KMS-11 (cell line): ENCODE results near the gene SLC29A3.

Source experiments
- H2AFZ ChIP-seq: fragments of 200-600 bp; sonication (generic); 2 replicates; pipeline ENCODE4 v1.6.1; 2016; ENCODE audit warnings: antibody characterized with exemption, mixed run types, low read depth
- H3K27ac ChIP-seq: fragments of 200-600 bp; sonication (generic); 2 replicates; pipeline ENCODE4 v1.6.1; 2016; ENCODE audit warnings: mild to moderate bottlenecking, mixed run types
- H3K27me3 ChIP-seq: fragments of 200-600 bp; sonication (generic); 2 replicates; pipeline ENCODE4 v1.6.1; 2017; ENCODE audit warnings: mild to moderate bottlenecking, low read depth, mixed run types, moderate library complexity; ENCODE audit not compliant: insufficient read depth
- H3K36me3 ChIP-seq: fragments of 200-600 bp; sonication (generic); 2 replicates; pipeline ENCODE4 v1.6.1; 2017; ENCODE audit warnings: mild to moderate bottlenecking, mixed run types; ENCODE audit not compliant: insufficient read depth
- H3K4me1 ChIP-seq: fragments of 200-600 bp; sonication (generic); 2 replicates; pipeline ENCODE4 v1.6.1; 2016; ENCODE audit warnings: mild to moderate bottlenecking, low read depth, mixed run types; ENCODE audit not compliant: poor library complexity, severe bottlenecking
- H3K4me2 ChIP-seq: fragments of 200-600 bp; sonication (generic); 2 replicates; pipeline ENCODE4 v1.7.0; 2016; ENCODE audit warnings: mild to moderate bottlenecking, mixed run types
- H3K4me3 ChIP-seq: fragments of 200-600 bp; sonication (generic); IDR thresholded peaks from 2 replicates; pipeline ENCODE4 v1.6.1; 2017; ENCODE audit warnings: low read depth, low read length, mixed read lengths; ENCODE audit not compliant: insufficient read depth
- H3K79me2 ChIP-seq: fragments of 200-600 bp; sonication (generic); 2 replicates; pipeline ENCODE4 v1.6.1; 2016; ENCODE audit warnings: low read depth, mixed run types; ENCODE audit not compliant: insufficient read depth
- H3K9ac ChIP-seq: fragments of 200-600 bp; sonication (generic); 2 replicates; pipeline ENCODE4 v1.6.1; 2016; ENCODE audit warnings: mild to moderate bottlenecking, mixed run types
- H4K20me1 ChIP-seq: fragments of 200-600 bp; sonication (generic); 2 replicates; pipeline ENCODE4 v1.6.1; 2016; ENCODE audit warnings: mild to moderate bottlenecking, mixed run types; ENCODE audit not compliant: insufficient read depth
- TF ChIP-seq, protein P1 (sequence below): fragments of 200-600 bp; sonication (generic); conservative IDR thresholded peaks from 2 replicates; pipeline ENCODE4 v1.6.1; 2017; ENCODE audit warnings: low read depth, mild to moderate bottlenecking, antibody characterized with exemption, low read length, moderate library complexity, mixed read lengths

SLC29A3 gene

DNA sequence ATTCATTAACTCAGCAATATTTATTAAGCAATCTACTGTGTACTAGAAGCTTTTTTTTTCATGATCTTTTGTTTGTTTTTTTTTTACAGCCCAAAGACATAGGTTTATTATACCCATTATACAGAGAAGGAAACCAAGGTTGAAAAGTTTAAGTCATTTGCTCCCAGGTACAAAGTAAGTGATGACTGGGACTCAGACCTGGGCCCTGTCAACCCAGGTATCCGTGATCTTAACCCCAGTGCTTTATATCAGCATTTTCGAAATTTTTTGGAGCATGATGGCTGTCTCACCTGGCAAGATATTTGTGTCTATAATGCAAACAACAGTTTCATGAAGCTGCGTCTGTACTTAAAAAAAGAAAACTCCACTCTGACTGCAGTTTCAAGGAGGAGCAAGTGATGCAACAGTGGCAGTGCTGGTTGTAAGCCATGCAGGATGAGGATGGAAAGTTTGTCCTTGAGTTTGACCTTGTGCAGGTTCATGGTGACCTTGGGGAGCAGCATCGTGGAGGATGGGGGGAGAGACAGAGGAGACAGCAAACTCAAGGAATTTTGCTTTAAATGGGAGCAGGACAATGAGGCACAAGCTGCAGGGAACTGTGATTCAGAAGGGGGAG is 11.8 kb downstream of the SLC29A3 start:
- Histone ChIP-seq H3K4me1 (no peaks in the 10 kb centered on the region), H2AFZ (no peak overlapping the region), H3K4me3 (no peak overlapping the region), H3K27me3 (no peaks in the 10 kb centered on the region), H4K20me1 (no peaks in the 10 kb centered on the region), H3K27ac (no peak overlapping the region), H3K9ac (no peak overlapping the region), H3K79me2 (no peaks in the 10 kb centered on the region), H3K36me3 (no peaks in the 10 kb centered on the region), H3K4me2 (no peak overlapping the region)
- TF ChIP-seq, protein P1, sequence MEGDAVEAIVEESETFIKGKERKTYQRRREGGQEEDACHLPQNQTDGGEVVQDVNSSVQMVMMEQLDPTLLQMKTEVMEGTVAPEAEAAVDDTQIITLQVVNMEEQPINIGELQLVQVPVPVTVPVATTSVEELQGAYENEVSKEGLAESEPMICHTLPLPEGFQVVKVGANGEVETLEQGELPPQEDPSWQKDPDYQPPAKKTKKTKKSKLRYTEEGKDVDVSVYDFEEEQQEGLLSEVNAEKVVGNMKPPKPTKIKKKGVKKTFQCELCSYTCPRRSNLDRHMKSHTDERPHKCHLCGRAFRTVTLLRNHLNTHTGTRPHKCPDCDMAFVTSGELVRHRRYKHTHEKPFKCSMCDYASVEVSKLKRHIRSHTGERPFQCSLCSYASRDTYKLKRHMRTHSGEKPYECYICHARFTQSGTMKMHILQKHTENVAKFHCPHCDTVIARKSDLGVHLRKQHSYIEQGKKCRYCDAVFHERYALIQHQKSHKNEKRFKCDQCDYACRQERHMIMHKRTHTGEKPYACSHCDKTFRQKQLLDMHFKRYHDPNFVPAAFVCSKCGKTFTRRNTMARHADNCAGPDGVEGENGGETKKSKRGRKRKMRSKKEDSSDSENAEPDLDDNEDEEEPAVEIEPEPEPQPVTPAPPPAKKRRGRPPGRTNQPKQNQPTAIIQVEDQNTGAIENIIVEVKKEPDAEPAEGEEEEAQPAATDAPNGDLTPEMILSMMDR, result no peak

DNA sequence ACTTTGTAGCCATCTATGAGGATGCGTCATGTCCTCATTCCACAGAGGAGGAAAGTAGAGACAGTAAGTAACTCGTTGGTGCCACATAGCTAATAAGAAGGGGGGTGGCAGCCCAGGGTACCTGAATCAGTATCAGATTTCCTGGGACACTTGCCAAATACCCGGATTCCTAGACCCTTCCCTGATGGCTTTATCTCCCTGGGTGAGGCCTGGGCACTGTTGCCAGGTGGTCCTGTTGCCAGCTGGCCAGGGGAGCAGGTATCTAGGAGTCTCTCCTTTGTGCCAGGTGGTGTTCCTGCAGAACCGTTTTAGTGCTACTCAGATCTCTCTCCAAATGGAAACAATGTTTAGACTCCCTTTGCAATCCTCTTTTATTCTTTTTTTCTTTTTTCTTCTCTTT is 12.7 kb downstream of the SLC29A3 start:
- H3K27me3 ChIP-seq, result no peaks in the 10 kb centered on the region
- H3K79me2 ChIP-seq, result no peaks in the 10 kb centered on the region
- H3K36me3 ChIP-seq, result no peaks in the 10 kb centered on the region
- no peak overlapping the region for H3K27ac ChIP-seq
- H3K4me2 ChIP-seq, result no peak overlapping the region
- H4K20me1 ChIP-seq, result no peaks in the 10 kb centered on the region
- no peak overlapping the region for H3K9ac ChIP-seq
- H2AFZ ChIP-seq, result no peak overlapping the region
- TF ChIP-seq, protein P1, result no peak
- no peaks in the 10 kb centered on the region for H3K4me1 ChIP-seq
- no peak overlapping the region for H3K4me3 ChIP-seq

DNA sequence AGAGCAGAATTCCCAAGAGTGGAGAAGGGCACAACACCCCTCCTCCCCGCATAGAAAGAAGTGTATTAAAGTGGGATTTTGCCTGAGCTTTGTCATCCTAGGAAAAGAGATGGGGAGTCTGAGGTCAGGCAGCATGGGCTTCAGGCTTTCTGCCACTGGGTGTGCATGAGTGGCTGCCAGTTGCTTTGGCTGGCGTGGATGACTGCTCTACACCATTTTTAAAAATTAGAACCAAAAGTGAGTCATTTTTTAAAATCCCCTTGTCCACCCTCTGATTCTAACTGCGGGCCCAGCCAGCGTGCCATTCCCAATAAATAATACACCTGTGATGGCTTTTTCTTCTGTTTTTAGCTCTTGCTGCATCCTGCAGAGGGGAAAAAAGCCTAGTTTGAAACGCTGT is 13.4 kb downstream of the SLC29A3 start:
- TF ChIP-seq, protein P1, result no peak
- H3K9ac ChIP-seq, result no peak overlapping the region
- H3K27me3 ChIP-seq, result no peaks in the 10 kb centered on the region
- no peak overlapping the region for H3K4me3 ChIP-seq
- H3K36me3 ChIP-seq, result no peaks in the 10 kb centered on the region
- no peak overlapping the region for H3K4me2 ChIP-seq
- no peak overlapping the region for H2AFZ ChIP-seq
- H3K79me2 ChIP-seq, result no peaks in the 10 kb centered on the region
- H3K4me1 ChIP-seq, result no peaks in the 10 kb centered on the region
- no peak overlapping the region for H3K27ac ChIP-seq
- H4K20me1 ChIP-seq, result no peaks in the 10 kb centered on the region

DNA sequence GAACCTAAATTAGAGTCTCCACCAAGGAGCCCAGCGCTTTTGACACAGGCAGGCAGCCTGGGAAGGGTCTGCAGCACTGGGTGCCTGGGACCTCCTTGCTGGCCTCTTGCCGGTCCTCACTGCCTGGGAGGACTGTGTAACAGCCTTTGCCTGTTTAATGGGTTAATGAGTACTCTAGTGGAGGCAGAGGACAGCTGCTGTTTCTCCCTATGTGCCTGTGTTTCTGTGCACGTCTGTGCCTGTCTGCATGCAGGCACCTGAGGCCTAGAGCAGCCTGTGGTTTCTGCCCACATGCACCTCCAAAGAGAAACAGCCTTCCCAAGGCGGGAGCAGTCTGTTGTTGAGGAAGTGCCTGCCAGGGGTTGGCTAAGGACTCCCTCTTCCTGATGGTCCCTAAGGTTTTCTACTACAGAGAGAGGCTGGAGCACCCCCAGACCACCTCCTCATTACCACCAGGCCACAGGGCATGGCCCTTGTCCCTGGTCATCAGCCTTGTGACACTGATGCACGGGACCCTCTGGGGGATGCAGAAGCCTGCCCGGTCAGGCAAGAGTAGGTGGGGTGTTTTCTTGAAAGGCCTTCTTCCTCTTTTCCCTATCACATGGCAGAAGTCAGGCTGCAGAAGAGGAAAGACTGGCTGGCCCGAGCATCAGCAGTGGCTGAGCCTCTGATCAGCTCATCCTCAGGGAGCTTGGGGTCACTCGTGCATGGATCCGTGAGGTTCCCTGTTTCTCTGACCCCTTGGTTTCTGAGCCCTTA is 14.2 kb downstream of the SLC29A3 start:
- TF ChIP-seq, protein P1, result no peak
- no peak overlapping the region for H3K9ac ChIP-seq
- no peaks in the 10 kb centered on the region for H3K27me3 ChIP-seq
- H3K4me1 ChIP-seq, result no peaks in the 10 kb centered on the region
- H3K4me3 ChIP-seq, result no peak overlapping the region
- H4K20me1 ChIP-seq, result no peaks in the 10 kb centered on the region
- H3K27ac ChIP-seq, result no peak overlapping the region
- no peaks in the 10 kb centered on the region for H3K79me2 ChIP-seq
- no peak overlapping the region for H2AFZ ChIP-seq
- H3K4me2 ChIP-seq, result no peak overlapping the region
- H3K36me3 ChIP-seq, result no peaks in the 10 kb centered on the region
